ENCODE data around the gene SOCS4.
A peak's percentile ranks its signal among the peaks of the same experiment; 100 is the strongest.
"Not testable (repeated sequence)": the region's sequence is repeated elsewhere in the genome, so short reads cannot be mapped to it uniquely, and the experiment has no call there.

The SOCS4 gene

GRCh38 chr14:55026793-55027561, at the start of gene SOCS4, which contains the start of gene WDHD1:
Gene SOCS4, plus strand, starts transcription at chr14:55027236. Its CDS starts 15,806 bp downstream, at chr14:55043042.
Gene WDHD1, minus strand, starts transcription at chr14:55027099. Its CDS starts 312 bp downstream, at chr14:55026787.
- peak; percentile 64 for DNase-seq (ENCODE audit: low read depth)

- no peak for DNase-seq (ENCODE audit: low read depth)
These were observed 48.0 kb upstream of the SOCS4 start for GRCh38 chr14:54979039-54979438.

GRCh38 chr14:54981698-54982097, 45.3 kb upstream of the SOCS4 start:
- no peak for DNase-seq (ENCODE audit: low read depth)

- DNase-seq (ENCODE audit: low read depth): no peak
These were observed 41.9 kb upstream of the SOCS4 start for GRCh38 chr14:54985156-54985555.

- no peak for DNase-seq (ENCODE audit: low read depth)
These were observed 26.7 kb upstream of the SOCS4 start for GRCh38 chr14:55000381-55000780.

GRCh38 chr14:55005071-55005470, 22.0 kb upstream of the SOCS4 start:
- DNase-seq (ENCODE audit: low read depth): no peak

- DNase-seq (ENCODE audit: low read depth): no peak
These were observed 12.0 kb upstream of the SOCS4 start for GRCh38 chr14:55015006-55015405.

GRCh38 chr14:55019968-55020554, 7.0 kb upstream of the SOCS4 start:
- DNase-seq (ENCODE audit: low read depth): no peak

- DNase-seq (ENCODE audit: low read depth): not testable (repeated sequence)
These were observed 2.7 kb upstream of the SOCS4 start for GRCh38 chr14:55024365-55024764.

GRCh38 chr14:55025948-55026347, 1.1 kb upstream of the SOCS4 start:
- no peak for DNase-seq (ENCODE audit: low read depth)

GRCh38 chr14:55026441-55026792, 619 bp upstream of the SOCS4 start:
- no peak for DNase-seq (ENCODE audit: low read depth)

- DNase-seq (ENCODE audit: low read depth): no peak
These were observed 1.0 kb downstream of the SOCS4 start for GRCh38 chr14:55028066-55028465.

GRCh38 chr14:55028476-55028875, 1.4 kb downstream of the SOCS4 start:
- no peak for DNase-seq (ENCODE audit: low read depth)

GRCh38 chr14:55031190-55031589, 4.2 kb downstream of the SOCS4 start:
- no peak for DNase-seq (ENCODE audit: low read depth)

- DNase-seq (ENCODE audit: low read depth): not testable (repeated sequence)
These were observed 11.0 kb downstream of the SOCS4 start for GRCh38 chr14:55037995-55038394.

GRCh38 chr14:55038708-55039107, 11.7 kb downstream of the SOCS4 start:
- no peak for DNase-seq (ENCODE audit: low read depth)

GRCh38 chr14:55043528-55043927, 16.5 kb downstream of the SOCS4 start:
- no peak for DNase-seq (ENCODE audit: low read depth)

- no peak for DNase-seq (ENCODE audit: low read depth)
These were observed 18.1 kb downstream of the SOCS4 start for GRCh38 chr14:55045087-55045486.

- DNase-seq (ENCODE audit: low read depth): no peak
These were observed 20.4 kb downstream of the SOCS4 start for GRCh38 chr14:55047301-55048053.

GRCh38 chr14:55048900-55049436, 21.9 kb downstream of the SOCS4 start:
- DNase-seq (ENCODE audit: low read depth): no peak

- no peak for DNase-seq (ENCODE audit: low read depth)
These were observed 24.1 kb downstream of the SOCS4 start for GRCh38 chr14:55051165-55051422.

GRCh38 chr14:55051423-55052268, 24.6 kb downstream of the SOCS4 start, which contains the start of gene MAPK1IP1L:
Gene MAPK1IP1L, plus strand, starts transcription at chr14:55051647. Its CDS starts 10,037 bp downstream, at chr14:55061684.
- DNase-seq (ENCODE audit: low read depth): peak; percentile 60

All from GM04503 (cell line).